B cell (primary cell): ENCODE data around the gene SLC13A3. TPM values are rescaled to one million over a fixed set of nuclear protein-coding genes. Genes with fewer than 3 reads are reported as not detected.

Experiments
- ATAC-seq: fragments of 200-7000 bp; cut with Tn5 transposase; one replicate; pipeline ENCODE4 v1.10.0; 2021; ENCODE audit warnings: low read depth, mild to moderate bottlenecking, moderate number of reproducible peaks, moderate library complexity
- CTCF ChIA-PET: fragments of 350-600 bp; sonication (Branson Sonifier 250); formaldehyde crosslinking; loops from one replicate; lab custom pipeline; 2021; ENCODE audit warnings: antibody characterized with exemption, inconsistent platforms; lab: Charles Lee
- POLR2A ChIA-PET: fragments of 350-600 bp; sonication (Branson Sonifier 250); formaldehyde crosslinking; loops from one replicate; lab custom pipeline; 2021; ENCODE audit warnings: antibody characterized with exemption; lab: Charles Lee
- DNase-seq: peaks from one replicate; pipeline ENCODE4 v3.0.0; 2013
- H2AFZ ChIP-seq: 2 replicates; pipeline ENCODE4 v1.6.1; 2012; ENCODE audit warnings: mild to moderate bottlenecking, low read depth, low read length; ENCODE audit not compliant: insufficient read depth, poor library complexity, severe bottlenecking
- H3K27ac ChIP-seq, 2 donors: 1 replicate in 1 of 2; 2 replicates in 1 of 2; pipeline ENCODE4 v1.5.1; 2012 to 2013; ENCODE audit warnings: low read length in 2 of 2, mild to moderate bottlenecking in 2 of 2, moderate library complexity in 1 of 2
- H3K27me3 ChIP-seq, 4 experiments: fragments of 200-600 bp in 1 of 4; sonication (generic) in 1 of 4; replicated peaks in 1 of 4; 1 replicate in 2 of 4; 2 replicates in 2 of 4; pipeline versions ENCODE4 v1.6.1 to v1.7.0; 2013 to 2016; ENCODE audit warnings: low read length in 3 of 4, mild to moderate bottlenecking in 2 of 4, mixed read lengths in 1 of 4, moderate library complexity in 1 of 4; ENCODE audit not compliant: insufficient read depth in 4 of 4, control insufficient read depth in 3 of 4; ENCODE audit errors: control extremely low read depth in 1 of 4
- H3K36me3 ChIP-seq, 2 experiments: replicated peaks in 1 of 2; 1 replicate in 1 of 2; 2 replicates in 1 of 2; pipeline versions ENCODE4 v1.6.1 to v1.7.1; 2013; ENCODE audit warnings: low read length in 1 of 2; ENCODE audit not compliant: insufficient read depth in 2 of 2, control insufficient read depth in 1 of 2; ENCODE audit errors: control extremely low read depth in 1 of 2, extremely low read depth in 1 of 2
- H3K4me1 ChIP-seq, 2 donors: fragments of 200-600 bp in 1 of 2; sonication (generic) in 1 of 2; 1 replicate in 1 of 2; 2 replicates in 1 of 2; pipeline versions ENCODE4 v1.5.1 to v1.6.1; 2013 to 2017; ENCODE audit warnings: low read length in 2 of 2; ENCODE audit not compliant: control insufficient read depth in 2 of 2, insufficient read depth in 2 of 2
- H3K4me2 ChIP-seq: replicated peaks from 2 replicates; pipeline ENCODE3; 2012; ENCODE audit warnings: mild to moderate bottlenecking, low read depth, low read length; ENCODE audit not compliant: poor library complexity, severe bottlenecking
- H3K4me3 ChIP-seq, 5 experiments: fragments of 200-600 bp in 1 of 5; sonication (generic) in 1 of 5; 1 replicate in 3 of 5; 2 replicates in 2 of 5; pipeline versions ENCODE4 v1.5.1 to v1.7.0; 2011 to 2016; ENCODE audit warnings: low read length in 4 of 5, mild to moderate bottlenecking in 4 of 5, low read depth in 2 of 5, control low read depth in 1 of 5, moderate library complexity in 1 of 5; ENCODE audit not compliant: insufficient read depth in 1 of 5; ENCODE audit errors: control extremely low read depth in 1 of 5, extremely low read depth in 1 of 5
- H3K79me2 ChIP-seq: fragments of 200-600 bp; sonication (generic); one replicate; pipeline ENCODE4 v1.6.0; 2016; ENCODE audit warnings: low read length; ENCODE audit not compliant: control insufficient read depth, insufficient read depth
- H3K9ac ChIP-seq: fragments of 200-600 bp; sonication (generic); 2 replicates; pipeline ENCODE4 v1.6.1; 2017; ENCODE audit warnings: mild to moderate bottlenecking, low read length, moderate library complexity
- H3K9me3 ChIP-seq, 3 donors: one replicate each; pipeline versions ENCODE4 v1.6.1 to v1.7.1; 2013; ENCODE audit warnings: low read length in 2 of 3; ENCODE audit not compliant: control insufficient read depth in 2 of 3, insufficient read depth in 1 of 3; ENCODE audit errors: control extremely low read depth in 1 of 3
- H4K20me1 ChIP-seq: 2 replicates; pipeline ENCODE4 v1.6.0; 2012; ENCODE audit warnings: mild to moderate bottlenecking, low read length; ENCODE audit not compliant: insufficient read depth, control insufficient read depth, poor library complexity, severe bottlenecking
- H3K27ac Mint-ChIP-seq: one replicate; pipeline ENCODE4 v1.8.0; 2021; ENCODE audit warnings: mixed read lengths
- H3K27me3 Mint-ChIP-seq: one replicate; pipeline ENCODE4 v1.8.0; 2021; ENCODE audit warnings: mixed read lengths
- H3K4me1 Mint-ChIP-seq: one replicate; pipeline ENCODE4 v1.8.0; 2021; ENCODE audit warnings: mixed read lengths
- H3K4me3 Mint-ChIP-seq: one replicate; pipeline ENCODE4 v1.8.0; 2021; ENCODE audit warnings: mixed read lengths
- H3K9me3 Mint-ChIP-seq: one replicate; pipeline ENCODE4 v1.8.0; 2022; ENCODE audit warnings: mixed read lengths; ENCODE audit not compliant: insufficient read depth
- EZH2 ChIP-seq: IDR thresholded peaks from 2 replicates; pipeline ENCODE4 v1.6.1; 2012; ENCODE audit warnings: borderline replicate concordance, low read depth, mild to moderate bottlenecking, moderate library complexity, low read length; ENCODE audit not compliant: insufficient read depth, poor library complexity, severe bottlenecking
- WGBS: methylation state at CpG from one replicate; pipeline ENCODE4 v1.1.5; 2013; ENCODE audit warnings: missing lambda C conversion rate; ENCODE audit not compliant: insufficient coverage; 5-methylcytosine and 5-hydroxymethylcytosine counted together
- intact Hi-C: fragments of 100-400 bp; cut with micrococcal nuclease; formaldehyde crosslinking; loops from one replicate; pipeline ENCODE4 v1.10.0; 2022
- polyA plus RNA-seq: library from polyadenylated mRNA; depleted of rRNA; stranded (reverse); fragments of >200 nt; gene quantifications from 2 replicates; pipeline ENCODE4 v1.2.3, GENCODE V29; 2012
- total RNA-seq, 2 donors: library from RNA; stranded (reverse); fragments of 120-200 nt in 1 of 2; gene quantifications; 1 replicate in 1 of 2; 2 replicates in 1 of 2; pipeline versions ENCODE4 v1.2.3 to v1.2.4, GENCODE V29; 2013 to 2022
- TF ChIP-seq, protein P1 (sequence below): fragments of 200-600 bp; IDR thresholded peaks from one replicate; pipeline ENCODE4 v1.8.0; 2022; ENCODE audit warnings: antibody characterized with exemption, mild to moderate bottlenecking

The SLC13A3 gene
- total and polyA plus RNA-seq, 2 donors (not counting 1 experiment from before 2014, with no cell fraction given) = 0.09 to 0.20 TPM

DNA sequence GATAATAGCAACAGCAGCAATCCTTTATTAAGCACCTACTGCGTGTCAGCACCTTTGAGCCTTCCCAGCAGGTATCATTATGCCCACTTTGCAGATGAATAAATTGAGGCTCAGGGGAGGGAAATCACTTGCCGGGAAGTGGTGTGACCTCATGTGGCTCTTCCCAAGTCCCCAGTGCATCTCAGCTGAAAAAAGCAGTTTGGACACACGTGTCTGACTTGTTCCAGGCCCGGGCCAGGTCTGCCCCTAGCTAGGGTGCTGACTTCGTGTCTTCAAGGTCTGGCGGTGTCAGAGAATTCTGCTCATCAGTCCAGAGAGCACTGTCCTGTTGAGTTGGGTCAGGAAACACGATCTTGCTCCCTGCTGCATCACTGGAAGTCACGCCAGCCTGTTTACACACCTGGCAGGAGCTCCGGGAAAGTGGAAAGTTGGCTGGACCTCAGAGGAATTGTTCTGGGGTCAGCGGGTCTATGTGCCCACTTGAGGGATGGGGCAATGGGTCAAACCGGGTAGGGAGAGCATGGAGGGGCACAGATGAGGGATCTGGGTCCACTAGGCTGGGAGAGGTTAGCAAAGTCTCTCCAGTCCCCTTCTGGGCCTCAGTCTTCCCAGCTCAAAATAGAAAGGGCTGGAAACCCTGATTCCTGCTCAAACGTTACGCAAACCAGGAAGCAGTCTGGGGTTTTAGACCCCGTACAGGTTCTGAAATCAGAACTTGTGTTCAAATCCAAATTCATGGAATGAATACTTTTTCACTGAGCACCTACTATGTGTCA, 10.5 kb downstream of the SLC13A3 start:
- ChIA-PET CTCF (no interaction called here), POLR2A (interaction anchor here (0.6 kb wide), 1 partner anchor 130 kb away, joined by 4 read pairs; no protein-coding TSS in a partner anchor)
- ATAC-seq (no peak), DNase-seq (no peak)
- Mint-ChIP-seq H3K27ac (no peak overlapping the region), H3K9me3 (no peaks in the 10 kb centered on the region), H3K4me3 (no peak overlapping the region), H3K4me1 (no peaks in the 10 kb centered on the region), H3K27me3 (peaks cover 40% of the 10 kb centered on the region)
- intact Hi-C loops = no loop called here
- Histone ChIP-seq H3K27me3 (peaks cover 0 to 5% (median 0%) of the 10 kb centered on the region in 4 experiments), H4K20me1 (no peaks in the 10 kb centered on the region), H3K79me2 (no peaks in the 10 kb centered on the region), H2AFZ (no peak overlapping the region), H3K4me3 (no peak overlapping the region), H3K9ac (no peak overlapping the region), H3K4me1 (no peaks in the 10 kb centered on the region), H3K27ac (no peak overlapping the region), H3K4me2 (no peak overlapping the region), H3K9me3 (no peaks in the 10 kb centered on the region), H3K36me3 (no peaks in the 10 kb centered on the region)
- WGBS = 80% methylated on average over 14 of the region's 14 CpGs
- TF ChIP-seq EZH2 = no peak
- TF ChIP-seq, protein P1, sequence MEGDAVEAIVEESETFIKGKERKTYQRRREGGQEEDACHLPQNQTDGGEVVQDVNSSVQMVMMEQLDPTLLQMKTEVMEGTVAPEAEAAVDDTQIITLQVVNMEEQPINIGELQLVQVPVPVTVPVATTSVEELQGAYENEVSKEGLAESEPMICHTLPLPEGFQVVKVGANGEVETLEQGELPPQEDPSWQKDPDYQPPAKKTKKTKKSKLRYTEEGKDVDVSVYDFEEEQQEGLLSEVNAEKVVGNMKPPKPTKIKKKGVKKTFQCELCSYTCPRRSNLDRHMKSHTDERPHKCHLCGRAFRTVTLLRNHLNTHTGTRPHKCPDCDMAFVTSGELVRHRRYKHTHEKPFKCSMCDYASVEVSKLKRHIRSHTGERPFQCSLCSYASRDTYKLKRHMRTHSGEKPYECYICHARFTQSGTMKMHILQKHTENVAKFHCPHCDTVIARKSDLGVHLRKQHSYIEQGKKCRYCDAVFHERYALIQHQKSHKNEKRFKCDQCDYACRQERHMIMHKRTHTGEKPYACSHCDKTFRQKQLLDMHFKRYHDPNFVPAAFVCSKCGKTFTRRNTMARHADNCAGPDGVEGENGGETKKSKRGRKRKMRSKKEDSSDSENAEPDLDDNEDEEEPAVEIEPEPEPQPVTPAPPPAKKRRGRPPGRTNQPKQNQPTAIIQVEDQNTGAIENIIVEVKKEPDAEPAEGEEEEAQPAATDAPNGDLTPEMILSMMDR = no peak

DNA sequence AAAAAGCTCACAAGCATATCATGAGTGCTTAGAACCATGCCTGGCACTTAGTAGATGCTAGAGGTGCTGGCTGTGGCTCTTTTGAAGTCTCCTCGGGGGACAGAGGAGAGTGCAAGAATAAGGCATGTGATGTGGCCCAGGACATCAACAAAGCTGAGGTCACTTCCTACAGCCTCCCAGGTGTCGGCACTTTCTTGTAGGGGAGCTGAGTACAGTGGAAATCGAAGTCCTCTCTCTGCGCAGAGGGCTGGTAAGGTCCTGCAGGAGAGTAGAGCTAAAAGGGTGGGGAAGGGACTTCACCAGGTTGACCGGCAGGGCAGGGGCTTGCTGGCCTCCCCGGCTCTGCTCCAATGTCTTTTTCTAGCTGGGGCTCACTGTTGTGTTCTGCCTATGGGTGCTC, 11.2 kb downstream of the SLC13A3 start:
- H3K36me3 ChIP-seq = no peaks in the 10 kb centered on the region
- intact Hi-C loops = no loop called here
- H3K4me3 ChIP-seq = no peak overlapping the region
- no peaks in the 10 kb centered on the region for H3K4me1 Mint-ChIP-seq
- H2AFZ ChIP-seq = no peak overlapping the region
- H3K9me3 ChIP-seq = no peaks in the 10 kb centered on the region
- no peaks in the 10 kb centered on the region for H3K4me1 ChIP-seq
- ChIA-PET CTCF (no interaction called here), POLR2A (interaction anchor here (0.6 kb wide), 1 partner anchor 129 kb away, joined by 4 read pairs; no protein-coding TSS in a partner anchor)
- no peaks in the 10 kb centered on the region for H4K20me1 ChIP-seq
- H3K4me3 Mint-ChIP-seq = no peak overlapping the region
- H3K9ac ChIP-seq = no peak overlapping the region
- H3K27me3 ChIP-seq = peaks cover 0 to 8% (median 0%) of the 10 kb centered on the region in 4 experiments
- H3K27me3 Mint-ChIP-seq = peaks cover 40% of the 10 kb centered on the region
- H3K79me2 ChIP-seq = no peaks in the 10 kb centered on the region
- H3K27ac Mint-ChIP-seq = no peak overlapping the region
- no peak overlapping the region for H3K27ac ChIP-seq
- H3K4me2 ChIP-seq = no peak overlapping the region
- WGBS = 83% methylated on average over 6 of the region's 6 CpGs
- ATAC-seq = no peak
- DNase-seq = no peak
- TF ChIP-seq, protein P1 = no peak
- no peak for TF ChIP-seq EZH2
- no peaks in the 10 kb centered on the region for H3K9me3 Mint-ChIP-seq
